ENCODE data around the gene OR51T1. TPM values are rescaled to one million over a fixed set of nuclear protein-coding genes. Genes with fewer than 3 reads are reported as not detected.
"Not testable (repeated sequence)": the region's sequence is repeated elsewhere in the genome, so short reads cannot be mapped to it uniquely, and the experiment has no call there.

OR51T1 gene
- not detected for total RNA-seq

- H3K27me3 ChIP-seq: no peaks in the 10 kb centered on the region
- no peaks in the 10 kb centered on the region for H3K36me3 ChIP-seq
- TF ChIP-seq POLR2A (IDR thresholded peaks at IDR 0.05) (no peak), EP300 (IDR thresholded peaks at IDR 0.05) (no peak), CTCF (IDR thresholded peaks at IDR 0.05) (no peak)
- H3K4me1 ChIP-seq: no peaks in the 10 kb centered on the region
- 44 to 45% methylated on average over 8 of the region's 8 CpGs for WGBS, 2 donors
- DNase-seq (ENCODE audit: low spot score in 2 of 2): no peak
- H3K27ac ChIP-seq: no peak within 1 kb of the TSS
- no peaks in the 10 kb centered on the region for H3K9me3 ChIP-seq
- no peak within 1 kb of the TSS for H3K4me3 ChIP-seq
Measured at GRCh38 chr11:4881860-4882500, at the start of gene OR51T1. Gene OR51T1 (plus strand): TSS chr11:4881900. CDS start chr11:4881900, 0 bp downstream.

- no peaks in the 10 kb centered on the region for H3K36me3 ChIP-seq
- H3K27ac ChIP-seq: no peak overlapping the region
- WGBS, 2 donors: 79 to 91% methylated on average over 2 of the region's 2 CpGs
- TF ChIP-seq POLR2A (IDR thresholded peaks at IDR 0.05) (no peak), CTCF (IDR thresholded peaks at IDR 0.05) (no peak), EP300 (IDR thresholded peaks at IDR 0.05) (no peak)
- DNase-seq (ENCODE audit: low spot score in 2 of 2): no peak
- no peak overlapping the region for H3K4me3 ChIP-seq
- H3K9me3 ChIP-seq: no peaks in the 10 kb centered on the region
- no peaks in the 10 kb centered on the region for H3K4me1 ChIP-seq
- no peaks in the 10 kb centered on the region for H3K27me3 ChIP-seq
Measured at GRCh38 chr11:4839851-4840549, 41.7 kb upstream of the OR51T1 start.

- Histone ChIP-seq H3K27ac (no peak within 1 kb of the TSS), H3K9me3 (no peaks in the 10 kb centered on the region), H3K36me3 (no peaks in the 10 kb centered on the region), H3K4me1 (no peaks in the 10 kb centered on the region), H3K4me3 (no peak within 1 kb of the TSS), H3K27me3 (no peaks in the 10 kb centered on the region)
- WGBS, 2 donors: 82 to 84% methylated on average over 9 of the region's 9 CpGs
- no peak for DNase-seq (ENCODE audit: low spot score in 2 of 2)
- TF ChIP-seq POLR2A (IDR thresholded peaks at IDR 0.05) (no peak), EP300 (IDR thresholded peaks at IDR 0.05) (no peak), CTCF (IDR thresholded peaks at IDR 0.05) (no peak)
Measured at GRCh38 chr11:4848908-4849532, 32.7 kb upstream of the OR51T1 start, which contains the start of gene OR51S1. Gene OR51S1 (minus strand): TSS chr11:4849208. CDS start chr11:4849208, 0 bp downstream.

GRCh38 chr11:4851033-4851432 lies 30.7 kb upstream of the OR51T1 start:
- Histone ChIP-seq H3K4me3 (no peak overlapping the region), H3K27me3 (no peaks in the 10 kb centered on the region), H3K4me1 (no peaks in the 10 kb centered on the region), H3K36me3 (no peaks in the 10 kb centered on the region), H3K27ac (no peak overlapping the region), H3K9me3 (no peaks in the 10 kb centered on the region)
- DNase-seq (ENCODE audit: low spot score in 2 of 2): no peak
- 25 to 29% methylated on average over 4 of the region's 4 CpGs for WGBS, 2 donors
- no peak for TF ChIP-seq CTCF (IDR thresholded peaks at IDR 0.05)
- TF ChIP-seq EP300 (IDR thresholded peaks at IDR 0.05): no peak
- TF ChIP-seq POLR2A (IDR thresholded peaks at IDR 0.05): no peak

DNA sequence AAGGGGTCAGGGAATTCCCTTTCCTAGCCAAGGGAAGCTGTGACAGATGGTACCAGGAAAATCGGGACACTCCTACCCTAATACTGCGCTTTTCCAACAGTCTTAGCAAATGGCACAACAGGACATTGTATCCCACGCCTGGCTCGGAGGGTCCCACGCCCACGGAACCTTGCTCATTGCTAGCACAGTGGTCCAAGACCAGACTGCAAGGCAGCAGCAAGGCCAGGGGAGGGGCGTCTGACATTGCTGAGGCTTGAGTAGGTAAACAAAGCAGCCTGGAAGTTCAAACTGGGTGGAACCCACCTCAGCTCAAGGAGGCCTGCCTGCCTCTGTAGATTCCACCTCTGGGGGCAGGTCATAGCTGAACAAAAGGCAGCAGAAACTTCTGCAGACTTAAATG lies 27.4 kb upstream of the OR51T1 start:
- not testable (repeated sequence) for H3K9me3 ChIP-seq; DNase-seq (ENCODE audit: low spot score in 2 of 2); H3K27me3 ChIP-seq; H3K36me3 ChIP-seq; H3K4me1 ChIP-seq; H3K4me3 ChIP-seq; H3K27ac ChIP-seq
- WGBS, 2 donors: 90 to 94% methylated on average over 7 of the region's 7 CpGs

Data from tibial nerve (tissue), 4 donors.